Measurements from ENCODE around the gene PRSS23. TPM values are rescaled to one million over a fixed set of nuclear protein-coding genes. Genes with fewer than 3 reads are reported as not detected.
A peak's percentile ranks its signal among the peaks of the same experiment; 100 is the strongest.
"Not testable (repeated sequence)": the region's sequence is repeated elsewhere in the genome, so short reads cannot be mapped to it uniquely, and the experiment has no call there.

Gene PRSS23, protein sequence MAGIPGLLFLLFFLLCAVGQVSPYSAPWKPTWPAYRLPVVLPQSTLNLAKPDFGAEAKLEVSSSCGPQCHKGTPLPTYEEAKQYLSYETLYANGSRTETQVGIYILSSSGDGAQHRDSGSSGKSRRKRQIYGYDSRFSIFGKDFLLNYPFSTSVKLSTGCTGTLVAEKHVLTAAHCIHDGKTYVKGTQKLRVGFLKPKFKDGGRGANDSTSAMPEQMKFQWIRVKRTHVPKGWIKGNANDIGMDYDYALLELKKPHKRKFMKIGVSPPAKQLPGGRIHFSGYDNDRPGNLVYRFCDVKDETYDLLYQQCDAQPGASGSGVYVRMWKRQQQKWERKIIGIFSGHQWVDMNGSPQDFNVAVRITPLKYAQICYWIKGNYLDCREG
- 23.5 and 34.2 TPM in 2 replicates for total RNA-seq (2014; rRNA removed; shearing (Covaris generic))
- 31.9 and 32.9 TPM in 2 replicates for polyA plus RNA-seq (2015; cell fraction: cytosol; rRNA removed)
- 7.4 and 8.3 TPM in 2 replicates for polyA plus RNA-seq (2015; cell fraction: nucleus; rRNA removed)

DNA sequence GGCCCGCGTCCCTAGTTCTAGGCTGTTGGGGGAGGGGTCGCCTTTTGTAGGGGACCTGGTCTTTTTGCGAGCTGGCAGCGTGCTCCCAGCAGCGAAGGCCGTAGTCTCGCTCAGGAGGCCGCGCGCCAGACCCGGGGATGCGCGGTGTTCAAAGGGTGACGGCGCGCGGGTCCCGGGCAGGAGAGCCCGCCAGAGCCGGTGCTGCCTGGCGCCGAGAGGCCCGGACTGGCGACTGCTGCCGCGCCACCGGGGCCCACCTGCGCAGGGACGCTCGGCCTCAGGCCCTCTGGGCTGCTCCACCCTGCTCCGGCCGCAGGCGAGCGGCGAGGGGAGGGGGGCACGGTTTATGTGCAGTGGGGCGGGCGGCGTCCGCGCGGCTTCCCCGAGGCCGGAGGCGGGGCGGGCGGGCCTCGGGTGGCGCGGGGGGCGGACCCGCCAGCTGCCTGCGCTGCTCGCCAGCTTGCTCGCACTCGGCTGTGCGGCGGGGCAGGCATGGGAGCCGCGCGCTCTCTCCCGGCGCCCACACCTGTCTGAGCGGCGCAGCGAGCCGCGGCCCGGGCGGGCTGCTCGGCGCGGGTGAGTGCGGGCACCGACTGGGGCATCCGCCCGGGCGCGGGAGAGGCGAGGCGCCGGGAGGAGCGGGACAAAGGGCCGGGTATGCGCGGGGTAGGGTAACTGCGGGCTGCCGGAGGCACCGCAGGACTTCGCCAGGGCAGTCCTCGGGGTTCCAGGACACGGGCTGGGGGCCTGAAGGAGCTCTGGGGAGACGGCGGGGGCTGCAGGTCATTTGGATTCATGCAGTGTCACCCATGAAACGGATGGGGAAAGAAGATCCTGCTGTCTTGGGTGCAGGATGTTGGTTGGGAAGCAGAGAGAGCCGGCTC lies at the start of gene PRSS23:
Gene PRSS23 (plus strand): TSS at position 467 of the 884 bp plus-strand sequence. CDS start 7,102 bp downstream, outside the sequence.
- DNase-seq (ENCODE audit: low read depth, low spot score), result peak; percentile 26
- in situ Hi-C loops (cut with HindIII; ENCODE audit: low pct_unique_long_range_greater_than_20kb, low sequenced_read_pairs), result no loop called here

DNA sequence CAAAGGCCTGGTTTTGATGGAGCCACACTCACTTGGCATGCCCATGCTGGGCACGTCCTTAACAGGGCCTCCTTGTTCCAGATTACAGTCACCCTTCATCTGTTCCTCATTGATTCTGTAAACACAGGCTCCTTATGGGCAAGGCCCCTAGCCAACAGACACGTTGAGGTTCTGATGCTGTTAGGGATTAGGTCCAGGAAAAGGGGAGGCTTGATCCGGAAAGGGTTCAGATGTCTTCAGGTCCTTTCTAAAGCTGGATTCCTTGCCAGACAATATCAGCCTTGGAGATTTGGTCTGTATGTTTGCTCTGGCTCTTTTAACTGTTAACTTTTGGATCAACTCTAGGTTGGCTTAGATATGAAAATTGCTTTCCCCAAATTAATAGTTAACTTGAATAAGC lies 46.9 kb upstream of the PRSS23 start:
- in situ Hi-C loops (cut with HindIII; ENCODE audit: low pct_unique_long_range_greater_than_20kb, low sequenced_read_pairs), result no loop called here
- no peak for DNase-seq (ENCODE audit: low read depth, low spot score)

DNA sequence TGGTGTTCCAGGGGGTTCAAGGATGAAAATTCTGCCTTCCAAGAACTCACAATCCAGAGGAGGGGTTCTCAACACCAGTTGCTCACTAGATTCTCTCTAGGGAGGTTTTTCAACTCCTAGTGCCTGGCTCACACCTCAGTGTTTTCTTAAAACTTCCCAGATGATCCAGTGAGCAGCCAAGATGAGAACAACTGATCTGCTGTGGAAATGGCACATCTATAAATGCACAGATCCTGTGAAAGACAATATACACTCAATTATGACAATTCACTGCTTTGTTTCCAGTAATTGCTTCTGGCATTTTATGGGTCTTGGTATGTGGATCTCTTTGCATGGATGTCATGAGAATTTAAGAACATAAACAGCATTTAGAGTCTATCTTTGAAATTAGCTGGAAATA lies 45.2 kb upstream of the PRSS23 start:
- in situ Hi-C loops (cut with HindIII; ENCODE audit: low pct_unique_long_range_greater_than_20kb, low sequenced_read_pairs), result no loop called here
- DNase-seq (ENCODE audit: low read depth, low spot score), result peak; percentile 82

GRCh38 chr11:86758171-86758570 lies 42.2 kb upstream of the PRSS23 start:
- in situ Hi-C loops (cut with HindIII; ENCODE audit: low pct_unique_long_range_greater_than_20kb, low sequenced_read_pairs), result no loop called here
- no peak for DNase-seq (ENCODE audit: low read depth, low spot score)

DNA sequence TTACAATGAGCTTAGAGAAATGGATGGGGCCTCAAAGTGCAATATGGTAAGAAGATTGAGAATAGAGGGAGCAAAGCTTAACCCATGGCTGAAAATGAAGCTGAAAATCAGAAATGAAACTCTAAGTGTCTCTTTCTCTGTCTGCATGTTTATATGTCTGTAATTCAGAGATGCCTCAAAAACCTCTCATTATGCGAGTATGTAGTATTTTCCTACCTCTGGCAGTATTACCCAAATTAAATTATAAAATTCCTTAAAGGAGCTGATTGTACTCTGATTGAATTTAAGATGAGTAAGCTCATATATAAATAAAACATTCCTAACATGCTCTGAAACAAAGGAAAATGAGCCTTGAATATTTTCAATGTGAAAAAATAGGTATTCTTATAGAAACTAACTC lies 39.8 kb upstream of the PRSS23 start:
- no peak for DNase-seq (ENCODE audit: low read depth, low spot score)
- in situ Hi-C loops (cut with HindIII; ENCODE audit: low pct_unique_long_range_greater_than_20kb, low sequenced_read_pairs), result no loop called here

GRCh38 chr11:86761978-86762377 lies 38.4 kb upstream of the PRSS23 start:
- in situ Hi-C loops (cut with HindIII; ENCODE audit: low pct_unique_long_range_greater_than_20kb, low sequenced_read_pairs), result no loop called here
- DNase-seq (ENCODE audit: low read depth, low spot score), result peak; percentile 22

GRCh38 chr11:86765203-86765602 lies 35.1 kb upstream of the PRSS23 start:
- in situ Hi-C loops (cut with HindIII; ENCODE audit: low pct_unique_long_range_greater_than_20kb, low sequenced_read_pairs), result no loop called here

GRCh38 chr11:86765878-86766277 lies 34.5 kb upstream of the PRSS23 start:
- in situ Hi-C loops (cut with HindIII; ENCODE audit: low pct_unique_long_range_greater_than_20kb, low sequenced_read_pairs), result no loop called here
- DNase-seq (ENCODE audit: low read depth, low spot score), result no peak

More at GRCh38 chr11:86765203-86765602, 35.1 kb upstream of the PRSS23 start:
- peak; percentile 10 for DNase-seq (ENCODE audit: low read depth, low spot score)

DNA sequence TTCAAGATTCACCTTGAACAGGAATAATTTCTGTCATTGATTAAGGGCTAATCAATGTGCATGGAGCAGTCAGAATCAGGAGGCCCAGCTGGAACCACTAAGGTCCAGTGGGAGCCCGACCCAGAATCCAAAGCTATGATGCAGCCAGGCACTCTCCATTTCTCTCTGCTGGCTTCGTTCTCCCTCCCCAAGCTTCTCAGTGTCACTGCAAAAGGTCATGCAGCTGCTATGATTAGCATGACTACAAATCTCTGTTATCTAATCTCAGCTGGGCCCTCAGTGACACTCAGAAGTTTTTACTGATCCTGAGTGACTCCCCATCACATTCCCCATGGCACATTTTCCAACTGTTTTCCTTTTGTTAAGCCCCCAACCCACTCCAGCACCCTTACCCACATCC lies 31.1 kb upstream of the PRSS23 start:
- in situ Hi-C loops (cut with HindIII; ENCODE audit: low pct_unique_long_range_greater_than_20kb, low sequenced_read_pairs), result no loop called here
- DNase-seq (ENCODE audit: low read depth, low spot score), result no peak

DNA sequence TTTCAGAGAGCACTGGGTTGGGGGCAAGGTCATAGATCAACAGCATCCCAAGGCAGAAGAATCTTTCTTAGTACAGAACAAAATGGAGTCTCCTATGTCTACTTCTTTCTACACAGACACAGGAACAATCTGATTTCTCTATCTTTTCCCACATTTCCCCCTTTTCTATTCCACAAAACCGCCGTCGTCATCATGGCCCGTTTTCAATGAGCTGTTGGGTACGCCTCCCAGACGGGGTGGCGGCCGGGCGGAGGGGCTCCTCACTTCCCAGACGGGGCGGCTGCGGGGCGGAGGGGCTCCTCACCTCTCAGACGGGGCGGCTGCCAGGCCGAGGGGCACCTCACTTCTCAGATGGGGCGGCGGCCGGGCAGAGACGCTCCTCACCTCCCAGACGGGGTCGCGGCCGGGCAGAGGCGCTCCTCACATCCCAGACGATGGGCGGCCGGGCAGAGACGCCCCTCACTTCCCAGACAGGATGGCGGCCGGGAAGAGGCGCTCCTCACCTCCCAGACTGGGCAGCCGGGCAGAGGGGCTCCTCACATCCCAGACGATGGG lies 29.8 kb upstream of the PRSS23 start:
- in situ Hi-C loops (cut with HindIII; ENCODE audit: low pct_unique_long_range_greater_than_20kb, low sequenced_read_pairs); DNase-seq (ENCODE audit: low read depth, low spot score): not testable (repeated sequence)

DNA sequence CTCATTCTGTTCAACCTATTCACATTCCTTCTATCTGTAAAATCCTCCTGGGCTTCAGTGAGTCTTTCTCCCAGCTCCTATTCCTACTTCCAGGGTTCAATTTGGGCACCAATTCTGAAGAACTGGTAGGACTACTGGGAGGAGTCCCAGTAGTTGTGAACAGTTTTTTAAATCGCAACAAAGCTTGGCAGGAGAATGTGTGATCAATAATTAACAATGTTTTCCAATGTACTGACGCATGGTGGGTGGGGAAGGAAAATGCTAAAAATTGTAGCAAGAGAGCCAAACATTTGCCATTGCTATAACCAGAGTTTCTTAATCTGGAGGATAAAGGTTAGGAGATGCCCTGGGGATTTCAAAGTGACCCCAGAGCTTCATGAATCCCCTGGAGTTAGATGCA lies 27.3 kb upstream of the PRSS23 start:
- in situ Hi-C loops (cut with HindIII; ENCODE audit: low pct_unique_long_range_greater_than_20kb, low sequenced_read_pairs), result no loop called here
- DNase-seq (ENCODE audit: low read depth, low spot score), result no peak

DNA sequence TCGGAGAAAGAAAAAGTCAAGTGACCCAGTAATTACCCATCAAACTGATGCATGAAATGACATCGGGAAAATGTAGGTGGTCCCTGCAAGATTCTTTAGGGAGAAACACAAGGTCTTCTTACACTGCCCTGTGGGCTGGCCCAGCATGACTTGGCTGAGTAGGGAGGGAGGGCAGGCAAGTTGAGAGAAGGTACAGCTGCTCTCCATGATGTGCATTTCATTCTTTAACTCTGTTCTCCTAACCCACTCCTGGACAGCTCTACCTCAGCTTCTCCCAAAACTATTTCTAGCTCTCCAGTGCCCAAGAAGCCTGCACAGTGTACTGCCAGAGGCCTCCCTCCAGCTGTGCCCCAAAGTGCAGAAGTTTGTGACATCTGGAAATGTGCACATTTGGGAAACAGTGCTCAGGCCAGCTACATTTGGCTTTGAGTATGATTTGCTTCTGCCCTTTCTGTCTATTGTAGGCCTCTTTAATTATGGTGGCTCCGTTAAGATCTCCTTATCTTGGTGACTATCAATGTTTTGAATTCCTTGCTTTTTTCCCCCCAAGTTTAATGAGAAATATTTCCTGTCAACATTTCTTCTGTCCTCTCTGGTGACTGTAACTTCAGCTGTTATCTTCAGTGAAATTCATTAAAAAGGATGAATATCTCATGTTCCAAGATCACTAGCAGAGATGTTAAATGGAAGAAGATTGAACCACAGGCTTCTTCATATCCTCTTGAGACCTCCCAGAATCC lies 26.7 kb upstream of the PRSS23 start:
- in situ Hi-C loops (cut with HindIII; ENCODE audit: low pct_unique_long_range_greater_than_20kb, low sequenced_read_pairs), result no loop called here
- DNase-seq (ENCODE audit: low read depth, low spot score), result no peak

- no peak for DNase-seq (ENCODE audit: low read depth, low spot score)
- in situ Hi-C loops (cut with HindIII; ENCODE audit: low pct_unique_long_range_greater_than_20kb, low sequenced_read_pairs), result no loop called here
Observed at GRCh38 chr11:86774417-86774816, 25.9 kb upstream of the PRSS23 start.

GRCh38 chr11:86775361-86775760 lies 25.0 kb upstream of the PRSS23 start:
- no peak for DNase-seq (ENCODE audit: low read depth, low spot score)
- in situ Hi-C loops (cut with HindIII; ENCODE audit: low pct_unique_long_range_greater_than_20kb, low sequenced_read_pairs), result no loop called here

GRCh38 chr11:86781546-86781945 lies 18.8 kb upstream of the PRSS23 start:
- peak; percentile 21 for DNase-seq (ENCODE audit: low read depth, low spot score)

DNA sequence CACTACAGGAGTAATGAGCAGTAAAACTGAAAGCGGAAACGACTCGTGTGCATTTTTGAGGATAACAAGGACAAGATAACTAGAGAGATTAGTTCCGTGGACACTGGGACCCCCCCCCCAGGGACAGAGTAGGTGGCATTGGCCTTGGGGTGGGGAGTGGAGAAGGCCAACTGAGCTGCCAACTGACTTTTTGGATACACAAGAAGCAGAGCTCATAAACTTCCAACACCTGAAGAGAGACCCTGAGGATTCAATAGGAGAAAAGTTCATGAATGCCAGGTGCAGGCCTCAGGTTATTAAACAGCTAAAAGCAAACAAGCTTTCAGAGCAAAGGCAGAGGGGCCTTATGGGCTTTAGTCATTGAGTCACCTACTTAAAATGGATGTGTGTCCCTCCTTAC lies 17.6 kb upstream of the PRSS23 start:
- in situ Hi-C loops (cut with HindIII; ENCODE audit: low pct_unique_long_range_greater_than_20kb, low sequenced_read_pairs), result no loop called here
- no peak for DNase-seq (ENCODE audit: low read depth, low spot score)

More at GRCh38 chr11:86781546-86781945, 18.8 kb upstream of the PRSS23 start:
- in situ Hi-C loops (cut with HindIII; ENCODE audit: low pct_unique_long_range_greater_than_20kb, low sequenced_read_pairs), result no loop called here

DNA sequence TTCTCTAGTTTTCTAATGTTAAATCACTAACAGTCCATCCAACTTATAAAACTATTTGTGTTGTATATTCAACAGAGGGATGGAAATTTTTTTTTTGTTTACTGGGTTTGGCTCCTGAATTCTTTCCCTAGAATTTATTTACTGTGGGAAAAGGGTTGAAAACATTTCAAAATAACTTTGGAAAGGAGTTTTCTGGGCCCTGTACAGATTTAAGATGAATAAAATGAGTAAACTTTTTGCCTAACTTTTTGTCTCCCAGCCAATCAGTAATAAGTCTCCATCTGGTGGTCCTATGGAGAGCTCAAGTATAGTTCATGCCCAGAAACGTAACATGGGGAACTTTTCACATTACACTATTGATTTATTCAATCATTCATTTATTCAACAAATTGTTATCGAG lies 16.7 kb upstream of the PRSS23 start:
- no peak for DNase-seq (ENCODE audit: low read depth, low spot score)
- in situ Hi-C loops (cut with HindIII; ENCODE audit: low pct_unique_long_range_greater_than_20kb, low sequenced_read_pairs), result no loop called here

Measured in SK-MEL-5 (cell line).